Activated T-helper 9 cell treated with anti-CD3 and anti-CD28 coated beads, Interleukin-2, amount 50 U/mL, for 16 hours (primary cell): Measurements from ENCODE around the gene CAMTA1.

ENCODE experiments used
- DNase-seq: peaks from one replicate; pipeline ENCODE4 v3.0.0-alpha.2; 2020; ENCODE audit warnings: low read depth

CAMTA1 gene

GRCh38 chr1:6928106-6928885 lies 143.0 kb downstream of the CAMTA1 start:
- no peak for DNase-seq

DNA sequence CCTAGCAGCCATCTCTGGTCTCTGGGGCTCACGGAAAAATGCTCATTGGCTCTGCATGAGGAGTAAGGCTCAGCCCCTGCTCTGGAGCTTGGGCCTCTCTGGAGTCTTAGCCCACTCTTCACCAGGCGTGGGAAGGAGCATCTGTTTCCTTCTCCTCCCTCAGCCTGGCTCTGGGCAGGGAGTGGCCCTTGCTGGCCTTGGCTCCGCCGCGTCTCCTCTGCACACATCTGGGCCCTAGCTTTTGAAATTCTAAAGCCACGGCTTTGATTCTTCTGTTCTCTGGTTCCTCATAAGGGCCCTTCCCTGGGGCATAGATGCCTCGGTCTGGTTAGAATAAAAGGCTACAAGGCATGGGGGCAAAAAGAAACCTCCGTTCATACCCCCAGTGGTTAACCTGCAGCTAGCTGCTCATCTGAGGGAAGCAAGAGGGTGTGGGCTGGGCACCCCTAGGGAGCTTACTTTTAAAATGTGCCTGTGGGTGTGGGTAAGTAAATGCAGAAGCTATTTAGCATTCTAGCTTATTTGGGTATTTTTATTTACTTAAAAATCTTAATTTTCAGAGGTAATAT lies 145.6 kb downstream of the CAMTA1 start:
- no peak for DNase-seq

- DNase-seq = no peak
These were observed 150.2 kb downstream of the CAMTA1 start for GRCh38 chr1:6935361-6935883.

DNA sequence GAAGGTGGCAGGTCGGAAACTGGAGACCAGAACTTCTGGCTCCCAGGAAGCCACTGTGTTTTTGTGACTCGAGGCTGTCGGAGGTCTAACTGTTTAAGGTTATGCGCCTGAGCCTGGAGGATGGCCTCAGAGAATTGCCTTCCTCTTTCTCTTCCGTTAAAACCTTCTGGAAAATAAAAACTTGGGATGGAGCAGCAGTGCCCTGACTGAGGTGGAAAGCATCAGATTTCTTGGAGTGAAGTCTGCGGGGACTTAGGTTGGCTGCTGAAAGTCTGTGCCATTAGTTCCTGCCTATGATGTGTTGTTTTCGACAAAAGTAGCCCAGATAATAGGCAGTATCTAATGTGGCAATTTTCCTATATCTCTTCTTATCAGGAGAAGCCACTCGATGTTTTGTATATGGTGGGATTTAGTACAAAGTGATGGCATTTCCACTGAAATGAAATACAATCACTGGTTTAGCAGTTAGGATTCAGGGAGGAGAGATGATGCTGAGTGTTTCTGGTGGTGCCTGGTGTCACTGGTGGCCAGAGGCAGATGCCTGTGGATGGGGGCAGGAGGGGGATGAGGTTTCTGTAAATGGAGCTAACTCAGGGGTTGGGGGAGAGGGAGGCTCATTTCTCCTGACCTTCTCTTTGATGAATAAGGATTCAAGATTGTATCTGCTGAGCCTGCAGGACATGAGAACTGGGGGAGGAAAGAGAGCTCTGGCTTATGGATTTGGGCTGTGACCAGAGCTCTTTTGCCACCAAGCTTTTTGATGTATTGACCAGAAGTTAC lies 150.8 kb downstream of the CAMTA1 start:
- no peak for DNase-seq

DNA sequence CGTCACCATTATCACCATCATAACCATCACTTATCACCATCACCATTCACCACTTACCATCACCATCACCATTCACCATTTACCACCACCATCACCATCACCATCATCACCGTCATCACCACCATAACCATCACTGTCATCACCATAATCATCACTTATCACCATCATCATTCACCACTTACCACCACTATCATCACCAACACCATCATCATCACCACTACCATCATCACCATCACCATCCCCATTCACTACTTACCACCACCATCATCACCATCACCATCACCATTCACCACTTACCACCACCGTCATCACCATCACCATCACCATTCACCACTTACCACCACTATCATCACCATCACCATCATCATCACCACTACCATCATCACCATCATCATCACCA lies 151.8 kb downstream of the CAMTA1 start:
- DNase-seq = no peak

- DNase-seq = no peak
These were observed 154.1 kb downstream of the CAMTA1 start for GRCh38 chr1:6939363-6939762.

DNA sequence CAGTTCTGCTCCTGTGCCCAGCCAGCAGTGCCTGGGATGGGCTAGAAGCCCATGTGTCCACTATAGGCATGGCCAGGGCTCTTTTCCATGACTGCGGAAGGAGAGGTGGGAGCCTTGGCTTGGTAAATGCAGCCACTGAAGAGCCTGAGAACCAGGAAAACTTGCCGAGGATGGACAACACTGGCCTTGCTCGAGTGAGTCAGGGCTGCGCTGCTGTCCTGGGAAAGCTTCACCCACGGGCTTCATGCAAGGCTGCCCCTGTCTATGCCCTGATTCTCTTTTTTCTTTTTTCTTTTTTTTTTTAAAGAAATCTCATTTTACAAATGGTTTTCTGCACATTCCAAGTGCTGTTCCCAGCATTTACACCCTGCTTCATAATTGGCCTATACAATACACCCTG lies 156.5 kb downstream of the CAMTA1 start:
- DNase-seq = no peak

- DNase-seq = no peak
These were observed 157.7 kb downstream of the CAMTA1 start for GRCh38 chr1:6942990-6943389.

DNA sequence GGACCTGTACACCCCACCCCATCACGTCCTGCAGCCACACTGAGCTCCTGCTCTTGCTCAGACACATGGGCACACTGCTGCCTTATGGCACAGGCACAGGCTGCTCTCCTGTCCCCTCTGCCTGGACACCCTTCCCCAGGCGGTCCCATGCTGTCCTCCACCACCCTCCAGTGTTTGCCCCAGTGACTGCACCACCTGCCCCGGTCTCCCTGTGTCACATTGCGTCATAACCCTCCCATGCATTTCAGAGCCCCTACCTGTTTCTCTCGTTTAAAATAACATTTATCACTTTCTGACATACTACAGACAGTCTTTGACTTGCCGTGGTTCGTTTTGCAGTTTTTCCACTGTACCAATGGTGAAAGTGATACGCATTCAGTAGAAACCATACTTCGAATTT lies 159.2 kb downstream of the CAMTA1 start:
- DNase-seq = no peak

DNA sequence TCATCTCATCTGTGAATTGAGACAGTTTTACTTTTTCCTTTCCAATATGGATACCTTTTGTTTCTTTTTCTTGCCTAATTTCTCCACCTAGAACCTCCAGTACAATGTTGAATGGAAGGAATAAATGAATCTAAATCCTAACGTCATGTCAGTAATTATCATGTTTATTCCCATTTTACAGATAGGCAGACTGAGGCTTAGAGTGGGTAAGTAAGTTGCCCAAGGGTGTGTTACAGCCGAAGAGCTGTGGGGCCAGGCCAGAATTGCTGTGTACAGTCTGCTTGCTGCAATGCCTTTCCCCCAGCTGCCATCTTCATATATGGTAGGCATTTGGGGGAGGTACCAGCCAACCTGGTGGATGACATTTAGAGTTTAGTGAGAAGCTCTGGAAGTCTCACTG lies 162.7 kb downstream of the CAMTA1 start:
- DNase-seq = no peak

DNA sequence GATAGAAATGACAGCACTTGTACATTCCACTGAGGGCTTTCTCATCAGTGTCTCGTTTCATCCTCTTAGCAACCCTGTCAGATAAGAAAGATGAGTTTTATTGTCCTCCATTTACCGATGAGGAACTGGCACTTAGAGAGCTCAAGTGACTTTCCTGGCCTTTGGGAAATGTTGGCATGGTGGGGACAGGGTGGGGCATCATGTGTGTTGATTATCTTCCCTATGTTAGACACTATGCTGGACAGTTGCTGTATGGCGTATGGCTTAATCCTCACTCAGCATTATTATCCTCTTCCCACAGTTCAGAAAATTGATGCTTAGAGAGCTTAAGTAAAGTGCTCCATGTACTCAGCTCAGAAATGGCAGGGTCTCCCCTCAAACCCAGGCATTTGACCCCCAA lies 163.2 kb downstream of the CAMTA1 start:
- no peak for DNase-seq

DNA sequence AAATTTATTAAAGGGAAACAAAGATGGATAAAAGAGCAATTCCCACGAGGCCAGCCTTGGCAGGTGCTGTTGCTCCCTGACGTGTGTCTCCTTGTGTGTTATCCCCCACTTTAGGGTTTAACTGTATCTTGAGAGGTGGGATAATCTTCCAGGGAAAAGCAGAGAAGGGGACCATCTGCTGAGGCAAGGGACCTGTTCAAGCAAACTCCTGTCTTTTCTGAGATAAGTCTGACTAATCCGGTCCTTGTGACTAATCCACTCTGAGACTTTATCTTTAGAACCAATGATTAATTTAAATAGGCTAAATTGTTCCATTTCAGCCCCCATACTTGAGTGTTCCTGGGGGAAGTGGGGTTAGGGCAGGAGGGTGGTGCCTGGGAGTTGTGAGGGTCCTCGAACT lies 163.6 kb downstream of the CAMTA1 start:
- DNase-seq = no peak

DNA sequence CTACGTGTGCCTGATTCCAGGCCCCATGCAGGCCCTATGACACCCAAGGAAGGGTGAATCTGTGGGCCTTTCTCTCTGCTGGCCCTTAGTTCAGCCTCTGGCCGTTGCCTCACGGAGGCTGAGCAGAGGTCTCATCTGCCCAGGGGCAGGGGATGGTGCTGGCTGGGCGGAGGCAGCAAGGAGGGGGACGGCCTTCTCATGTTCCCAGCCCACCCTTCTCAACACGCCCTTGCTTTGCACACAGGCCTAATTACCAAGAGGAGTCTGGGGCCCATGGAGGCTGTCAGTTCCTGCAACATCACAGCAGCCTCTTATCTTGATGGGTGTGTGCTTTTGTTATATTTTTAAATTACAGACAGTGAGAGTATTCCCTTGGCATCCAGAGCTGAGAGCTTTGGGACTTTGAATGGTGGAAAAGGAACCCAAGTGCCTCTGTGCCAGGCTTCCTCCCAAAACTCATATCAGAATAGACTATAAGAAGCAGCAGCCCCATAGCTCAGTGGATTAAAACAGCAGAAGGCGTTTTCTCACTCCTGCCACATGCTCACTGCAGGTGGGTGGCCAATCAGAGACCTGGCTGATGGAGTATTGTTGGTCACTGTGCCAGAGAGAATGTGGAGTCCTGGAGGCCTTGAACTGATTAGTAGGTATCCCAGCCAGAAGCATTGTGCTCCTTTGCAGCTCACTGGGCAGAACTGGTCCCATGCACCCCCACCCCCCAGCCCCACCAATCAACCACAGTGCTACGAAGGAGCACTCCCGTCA lies 164.9 kb downstream of the CAMTA1 start:
- no peak for DNase-seq

GRCh38 chr1:6951536-6951935 lies 166.3 kb downstream of the CAMTA1 start:
- no peak for DNase-seq

GRCh38 chr1:6953216-6953615 lies 168.0 kb downstream of the CAMTA1 start:
- no peak for DNase-seq

- no peak for DNase-seq
These were observed 168.7 kb downstream of the CAMTA1 start for GRCh38 chr1:6953907-6954364.

DNA sequence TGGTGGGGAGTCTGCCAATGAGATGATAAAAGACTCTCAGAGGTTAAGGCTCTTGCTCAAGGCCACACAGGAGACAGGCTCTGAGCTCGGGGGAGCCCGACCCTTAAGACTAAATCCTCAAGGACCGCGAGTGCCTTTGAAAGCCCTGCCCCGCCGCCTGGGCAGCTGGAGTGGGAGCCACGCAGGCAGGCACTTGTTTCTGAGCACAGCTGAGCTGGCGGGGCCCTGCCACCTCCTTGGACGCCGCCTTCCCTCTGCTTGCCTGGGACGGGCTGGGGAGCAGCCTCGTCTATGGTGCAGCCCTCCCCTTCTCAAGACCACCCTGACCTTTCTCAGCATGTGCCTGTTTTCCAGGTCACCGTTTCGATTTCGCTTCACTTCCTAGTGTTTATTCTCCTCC lies 169.3 kb downstream of the CAMTA1 start:
- DNase-seq = no peak

- no peak for DNase-seq
These were observed 170.3 kb downstream of the CAMTA1 start for GRCh38 chr1:6955357-6956094.

DNA sequence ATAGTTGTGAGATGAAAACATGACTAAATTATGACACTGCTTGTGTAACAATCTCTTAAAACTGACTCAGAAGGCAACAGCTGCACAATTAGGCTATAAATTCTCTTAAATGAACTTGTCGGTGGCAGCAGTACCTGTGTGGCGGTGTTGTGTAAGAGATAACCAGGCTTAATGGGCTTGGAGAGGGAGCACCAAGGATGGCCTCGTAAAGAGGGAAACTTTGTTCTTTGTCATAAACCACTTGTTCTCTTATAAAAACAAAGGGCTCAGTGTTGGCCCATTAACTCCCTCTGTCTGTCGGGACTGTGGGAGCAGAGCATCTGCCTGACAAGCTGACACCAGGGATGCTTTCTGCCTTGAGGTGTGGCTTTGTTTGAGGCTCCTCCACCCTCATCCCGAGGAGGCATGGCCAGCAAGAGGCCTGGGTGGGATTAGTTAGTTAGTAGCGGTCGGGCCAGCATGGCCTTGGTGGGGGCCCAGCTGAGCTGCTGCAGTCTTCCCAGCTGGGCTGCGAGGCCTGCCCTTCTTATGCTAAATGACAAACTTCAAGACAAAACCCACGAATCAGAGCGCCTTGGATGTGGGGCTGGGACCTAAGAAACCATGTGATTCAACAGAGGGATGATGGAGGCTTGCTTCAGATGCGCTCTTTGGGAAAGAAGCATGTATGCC lies 171.4 kb downstream of the CAMTA1 start:
- DNase-seq = no peak

- no peak for DNase-seq
These were observed 172.1 kb downstream of the CAMTA1 start for GRCh38 chr1:6957341-6957740.
